Stimulated activated CD4-positive, alpha-beta T cell treated with anti-CD3 and anti-CD28 coated beads, Interleukin-4, amount 100 ng/mL, for 1 hour (primary cell): Measurements from ENCODE around the gene SCARF1.
A peak's percentile ranks its signal among the peaks of the same experiment; 100 is the strongest.

Source experiments
- DNase-seq: peaks from one replicate; pipeline ENCODE4 v3.0.0-alpha.2; 2020

Gene SCARF1

DNA sequence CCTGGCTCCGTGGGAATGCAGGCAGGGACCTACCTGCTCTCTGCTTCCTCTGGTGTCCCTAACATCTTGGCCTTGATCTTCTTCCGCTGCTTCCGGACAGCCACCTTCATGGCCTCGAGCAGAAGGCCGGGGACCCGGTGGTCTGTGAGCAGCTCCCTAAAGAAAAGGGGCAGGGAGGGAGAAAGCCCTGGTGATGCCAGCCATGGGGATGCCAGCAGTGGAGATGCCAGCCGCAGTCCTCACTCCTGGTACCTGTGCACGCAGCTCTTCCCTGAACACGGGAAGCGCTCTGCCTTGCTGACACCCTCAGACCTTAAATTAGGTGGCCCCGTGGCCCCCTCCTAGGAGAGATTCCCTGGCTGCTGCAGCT, 2.3 kb upstream of the SCARF1 start:
- no peak for DNase-seq

DNA sequence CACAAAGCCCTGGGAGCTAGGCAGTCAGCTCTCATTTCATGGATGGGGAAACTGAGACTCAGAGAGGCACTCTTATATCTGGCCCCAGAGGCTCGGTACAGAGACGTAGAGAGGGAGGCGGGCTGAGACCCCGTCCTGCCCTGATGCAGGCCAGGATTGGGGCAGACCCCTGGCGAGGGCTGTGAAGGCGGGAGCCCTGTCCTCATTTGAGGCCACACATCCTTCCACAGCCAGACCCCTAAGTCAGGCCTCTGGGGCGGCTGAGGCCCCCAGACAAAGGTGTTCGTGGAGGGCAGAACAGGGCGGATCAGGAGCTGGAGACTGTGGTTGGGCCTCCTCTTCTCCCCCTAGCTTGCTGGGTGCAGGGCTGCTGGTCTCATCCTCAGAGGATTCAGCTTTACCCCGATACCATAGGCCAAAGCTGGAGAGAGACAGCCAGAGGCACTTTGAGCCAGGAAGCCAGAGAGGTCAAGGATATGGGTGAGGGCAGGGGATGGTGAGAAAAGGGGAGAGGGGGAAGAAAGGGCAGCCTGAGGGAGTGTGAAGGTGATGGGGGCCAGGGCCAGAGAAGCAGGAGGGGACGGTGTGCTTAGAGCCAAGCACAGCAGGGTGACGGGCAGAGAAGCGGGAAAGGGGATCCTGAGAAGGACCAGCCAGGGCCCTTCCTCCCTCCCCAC, 805 bp upstream of the SCARF1 start:
- DNase-seq = no peak

DNA sequence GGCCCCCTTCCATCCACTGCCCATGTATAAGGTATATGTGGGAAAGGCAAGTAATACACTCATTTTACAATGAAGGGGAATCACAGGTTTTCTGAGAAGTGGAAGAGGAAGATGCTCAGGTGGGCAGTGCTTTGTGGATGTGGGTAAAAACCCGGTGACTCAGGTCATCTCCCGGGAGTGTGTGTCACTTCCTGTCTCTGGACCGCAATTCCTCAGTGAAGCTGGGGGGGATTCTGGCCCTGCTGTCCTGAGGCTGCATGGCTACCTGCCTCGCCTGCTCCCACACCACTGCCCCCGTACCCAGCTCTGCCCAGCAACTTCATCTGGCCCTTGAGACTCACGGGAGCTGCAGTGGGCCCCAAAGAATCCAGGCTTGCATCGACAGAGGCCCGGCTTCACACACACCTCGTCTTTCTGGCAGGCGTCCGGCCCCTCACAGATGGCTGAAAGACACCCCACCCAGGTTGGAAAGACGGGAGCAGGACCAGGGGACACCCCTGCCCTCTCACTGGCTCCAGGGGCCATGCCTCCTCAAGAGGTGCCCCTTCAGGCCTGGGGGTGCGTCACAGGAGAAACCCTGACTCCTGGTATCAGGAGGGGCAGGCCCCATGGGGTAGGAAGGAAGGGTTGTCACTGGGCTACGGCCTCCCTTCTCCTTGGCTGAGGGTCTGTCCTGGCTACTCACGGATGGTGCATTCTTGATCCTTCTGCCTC, 882 bp downstream of the SCARF1 start:
- DNase-seq = peak; percentile 16

DNA sequence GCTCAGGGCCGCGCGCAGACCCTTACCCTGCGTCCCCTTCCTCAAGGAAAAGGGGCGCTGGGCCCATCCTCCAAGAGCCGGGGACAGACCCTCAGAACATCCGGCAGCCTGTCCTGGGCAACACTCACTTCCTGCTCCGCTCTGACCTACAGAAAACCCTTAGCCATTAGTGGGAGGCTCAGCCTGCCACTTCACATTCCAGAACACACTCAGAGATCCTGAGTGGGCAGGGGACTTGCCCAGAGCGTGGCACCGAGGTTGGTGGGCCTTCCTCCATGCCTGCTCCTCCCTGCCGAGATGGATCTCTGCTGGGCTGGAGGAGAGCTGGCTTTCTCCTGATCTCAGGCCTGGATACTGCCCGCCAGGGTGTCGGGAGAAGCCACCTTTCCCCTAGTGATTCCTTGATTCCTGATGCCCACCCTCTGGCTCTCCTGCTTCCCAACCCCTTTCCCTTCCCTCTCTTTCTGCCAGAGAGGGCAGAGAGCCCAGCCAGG, 1.5 kb downstream of the SCARF1 start:
- no peak for DNase-seq

DNA sequence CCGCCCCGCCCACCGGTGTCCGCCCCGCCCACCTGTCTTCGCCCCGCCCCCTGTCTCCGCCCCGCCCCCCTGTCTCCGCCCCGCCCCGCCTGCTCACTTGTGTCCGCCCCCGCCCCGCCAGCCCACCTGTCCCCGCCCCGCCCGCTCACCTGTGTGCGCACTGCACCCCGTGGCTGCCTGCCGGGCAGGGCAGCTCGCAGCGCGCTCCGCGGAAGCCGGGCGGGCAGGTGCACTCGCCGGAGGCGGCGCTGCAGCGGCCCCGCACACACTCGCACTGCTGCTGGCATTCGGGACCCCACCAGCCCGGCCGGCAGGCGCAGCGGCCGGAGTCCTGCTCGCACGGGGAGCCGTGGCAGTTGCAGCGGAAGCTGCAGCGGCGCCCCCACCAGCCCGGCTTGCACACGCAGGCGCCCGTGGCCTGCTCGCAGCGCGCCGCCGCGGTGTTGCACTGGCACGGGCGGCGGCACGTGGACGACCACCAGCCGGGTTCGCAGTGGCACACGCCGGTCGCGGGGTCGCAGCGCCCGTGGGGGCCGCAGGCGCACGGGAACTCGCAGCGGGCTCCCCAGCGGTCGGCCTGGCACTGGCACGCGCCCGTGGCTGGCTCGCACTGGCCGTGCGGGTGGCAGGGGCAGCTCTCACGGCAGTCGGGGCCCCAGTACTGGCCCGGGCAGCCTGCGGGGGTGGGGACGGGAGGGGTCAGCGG, 2.1 kb downstream of the SCARF1 start:
- DNase-seq = peak; percentile 62

DNA sequence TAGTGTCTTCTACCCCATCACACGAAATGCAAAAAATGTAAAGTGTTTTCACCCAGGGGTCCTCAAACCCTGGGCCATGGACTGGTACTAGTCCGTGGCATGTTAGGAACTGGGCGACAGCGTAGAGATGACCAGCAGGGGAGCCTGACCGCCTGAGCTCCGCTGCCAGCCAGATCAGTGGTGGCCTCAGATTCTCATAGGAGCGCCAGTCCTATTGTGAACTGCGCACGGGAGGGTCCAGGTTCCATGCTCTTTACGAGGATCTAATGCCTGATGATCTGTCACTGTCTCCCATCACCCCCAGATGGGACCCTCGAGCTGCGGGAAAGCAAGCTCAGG, 4.5 kb downstream of the SCARF1 start:
- no peak for DNase-seq

DNA sequence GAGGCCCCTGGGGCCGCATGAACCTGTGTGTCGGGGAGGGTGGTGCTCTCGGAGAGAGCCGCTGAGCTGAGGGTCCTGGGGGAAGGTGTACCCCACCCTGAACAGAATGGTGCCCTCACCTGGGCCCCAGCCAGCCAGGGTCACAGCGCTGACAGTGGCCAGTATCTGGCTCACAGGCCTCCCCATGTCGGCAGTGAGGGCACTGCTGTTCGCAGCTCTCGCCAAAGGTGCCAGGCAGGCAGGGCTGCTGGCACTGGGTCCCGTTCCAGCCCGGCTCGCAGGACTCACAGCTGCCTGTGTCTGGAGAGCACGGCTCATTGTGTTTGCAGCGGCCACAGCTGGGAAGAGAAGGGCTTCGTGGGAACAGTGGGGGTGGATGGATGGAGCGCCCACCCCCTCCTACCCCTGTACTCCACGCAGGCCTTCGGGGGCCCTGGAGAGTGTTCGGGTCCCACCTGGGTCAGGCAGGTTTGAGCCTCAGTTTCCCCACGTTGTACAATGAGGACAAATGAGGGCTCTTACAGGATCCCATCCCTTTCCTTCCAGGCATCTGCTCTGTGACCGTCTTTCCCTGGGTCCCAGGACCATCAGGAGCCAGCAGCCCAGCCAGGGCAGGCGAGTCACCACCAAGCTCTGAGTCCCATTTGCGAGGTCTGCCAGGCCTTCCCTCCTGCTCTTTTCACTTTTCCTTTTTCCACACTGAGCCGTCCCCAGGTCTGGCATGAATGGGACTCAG, 5.0 kb downstream of the SCARF1 start:
- DNase-seq = no peak

DNA sequence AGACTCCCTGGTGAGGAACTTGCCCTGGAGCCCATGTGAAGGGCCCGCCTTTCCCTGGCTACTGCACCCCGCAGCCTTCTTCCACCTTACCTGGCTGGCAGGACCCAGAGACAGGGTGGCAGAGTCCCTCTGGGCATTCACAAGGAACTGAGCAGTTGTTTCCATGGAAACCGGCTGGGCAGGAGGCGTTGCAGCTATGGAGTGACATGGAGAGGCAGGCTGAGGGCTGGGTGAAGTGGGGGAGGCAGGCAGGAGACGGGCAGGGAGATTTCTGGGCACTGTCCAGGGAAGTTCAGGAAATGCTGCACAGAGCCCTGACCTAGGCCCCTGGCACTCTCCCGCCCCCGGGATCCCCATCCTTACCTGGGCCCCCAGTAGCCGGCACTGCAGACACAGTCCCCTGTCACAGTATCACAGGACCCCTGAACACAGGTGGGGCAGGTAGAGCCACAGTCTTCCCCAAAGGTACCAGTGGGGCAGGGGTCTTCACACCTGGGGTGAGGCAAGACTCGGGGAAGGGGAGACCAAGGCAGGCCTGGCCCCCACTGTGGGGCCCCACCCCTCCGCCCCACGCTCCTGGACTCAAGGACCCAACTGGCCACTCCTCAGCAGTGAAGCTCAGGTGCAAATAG, 5.9 kb downstream of the SCARF1 start:
- DNase-seq = no peak

DNA sequence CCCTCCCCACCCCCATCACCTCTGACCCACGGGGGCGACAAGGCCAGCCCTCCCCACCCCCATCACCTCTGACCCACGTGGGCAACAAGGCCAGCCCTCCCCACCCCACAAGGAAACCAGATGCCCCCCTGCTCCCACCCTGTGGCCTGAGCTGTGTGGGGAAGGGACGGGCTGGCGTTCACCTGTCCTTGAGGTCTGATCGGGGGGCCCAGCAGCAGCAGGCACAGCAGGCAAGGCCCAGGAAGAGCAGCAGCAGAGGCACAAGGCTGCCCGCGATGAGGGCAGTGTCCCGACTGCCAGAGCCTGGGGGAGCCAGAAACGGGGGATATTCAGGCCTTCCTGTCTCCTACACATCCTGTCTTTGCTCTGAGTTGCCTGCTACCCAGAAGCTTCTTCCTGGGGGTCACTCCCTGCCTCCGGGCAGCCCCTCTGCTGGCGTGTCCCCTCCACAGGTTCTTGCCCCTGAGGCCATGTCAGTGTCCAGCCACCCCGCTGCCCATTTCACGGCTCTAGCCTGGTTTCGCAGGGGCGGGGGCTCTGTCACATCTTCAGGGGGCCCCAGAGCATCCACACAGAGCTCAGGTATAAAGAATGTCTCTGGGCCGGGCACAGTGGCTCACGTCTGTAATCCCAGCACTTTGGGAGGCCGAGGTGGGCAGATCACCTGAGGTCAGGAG, 6.8 kb downstream of the SCARF1 start:
- DNase-seq = no peak

DNA sequence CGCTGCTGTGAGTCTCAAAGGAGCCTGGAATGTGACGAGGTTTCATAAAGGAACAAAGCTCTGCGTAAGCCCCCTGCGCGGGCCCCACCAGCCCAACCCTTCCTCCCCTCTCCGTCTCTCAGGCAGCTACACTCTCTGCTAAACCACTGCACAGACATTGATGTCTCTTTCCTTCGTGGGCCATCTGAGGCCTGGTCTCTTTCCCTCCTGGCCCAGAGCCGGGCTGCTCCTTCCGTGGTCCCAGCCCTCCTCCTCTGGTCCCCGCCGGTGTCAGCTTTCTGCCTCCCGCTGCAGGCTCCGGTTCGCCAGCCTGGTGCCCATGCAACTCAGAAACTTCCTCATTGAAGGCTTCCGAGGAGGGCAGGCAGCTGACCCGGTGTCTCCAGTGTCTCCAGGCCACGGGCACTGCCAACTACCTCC, 7.4 kb downstream of the SCARF1 start:
- DNase-seq = no peak

DNA sequence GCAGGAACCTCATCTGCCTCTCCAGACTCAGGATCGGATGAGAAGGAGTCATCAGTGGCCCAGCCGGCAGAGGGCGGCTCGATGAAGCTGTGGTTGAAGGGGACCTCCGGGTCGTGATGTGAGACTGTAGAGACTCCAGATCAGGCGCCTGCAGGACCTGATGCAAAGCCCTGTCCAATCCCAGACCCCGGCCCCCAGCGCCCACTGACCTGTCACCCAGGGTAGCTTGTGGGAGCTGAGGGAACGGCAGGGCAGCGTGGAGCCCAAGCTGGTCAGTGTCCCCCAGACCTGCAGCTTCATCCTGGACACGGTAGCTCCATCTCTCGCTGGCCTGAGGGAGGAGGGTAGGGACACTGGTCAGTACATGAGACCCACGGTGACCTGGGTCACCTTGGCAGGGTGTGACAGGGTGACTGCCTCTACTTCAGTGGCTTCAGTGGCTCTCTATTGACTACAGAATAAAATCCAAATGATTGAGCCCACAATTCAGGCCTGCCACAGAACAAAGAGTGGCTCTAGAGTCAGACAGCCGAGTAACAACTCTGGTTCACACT, 8.7 kb downstream of the SCARF1 start:
- no peak for DNase-seq

DNA sequence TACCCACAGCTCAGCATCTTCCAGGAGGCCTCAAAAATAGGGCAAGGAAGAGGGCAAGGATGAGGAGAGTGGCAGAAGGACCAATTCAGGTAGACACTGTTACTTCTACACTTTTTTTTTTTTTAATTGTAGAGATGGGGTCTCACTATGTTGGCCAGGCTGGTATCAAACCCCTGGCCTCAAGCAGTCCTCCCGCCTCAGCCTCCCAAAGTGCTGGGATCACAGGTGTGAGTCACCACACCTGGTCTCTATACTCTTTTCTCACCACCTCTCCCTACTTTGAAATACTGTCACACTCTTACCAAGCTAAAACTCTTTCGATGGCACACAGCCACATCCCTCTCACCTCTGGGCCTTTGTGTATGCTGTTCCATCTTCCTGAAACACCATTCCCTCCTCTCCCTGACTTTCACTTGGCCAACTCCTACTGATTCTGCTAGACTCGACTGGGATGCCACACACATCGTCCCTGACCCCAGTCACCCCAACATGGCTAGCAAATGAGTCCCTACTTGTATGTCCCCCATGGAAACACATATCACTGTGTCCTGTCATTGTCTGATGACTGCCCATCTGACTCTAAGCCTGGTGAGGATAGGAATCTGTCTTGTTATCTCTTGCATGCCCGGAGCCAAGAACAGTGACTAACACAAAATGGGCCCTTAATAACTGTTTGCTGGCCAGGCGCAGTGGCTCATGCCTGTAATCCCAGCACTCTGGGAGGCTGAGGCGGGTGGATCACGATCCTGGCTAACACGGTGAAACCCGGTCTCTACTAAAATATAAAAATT, 9.7 kb downstream of the SCARF1 start:
- no peak for DNase-seq

DNA sequence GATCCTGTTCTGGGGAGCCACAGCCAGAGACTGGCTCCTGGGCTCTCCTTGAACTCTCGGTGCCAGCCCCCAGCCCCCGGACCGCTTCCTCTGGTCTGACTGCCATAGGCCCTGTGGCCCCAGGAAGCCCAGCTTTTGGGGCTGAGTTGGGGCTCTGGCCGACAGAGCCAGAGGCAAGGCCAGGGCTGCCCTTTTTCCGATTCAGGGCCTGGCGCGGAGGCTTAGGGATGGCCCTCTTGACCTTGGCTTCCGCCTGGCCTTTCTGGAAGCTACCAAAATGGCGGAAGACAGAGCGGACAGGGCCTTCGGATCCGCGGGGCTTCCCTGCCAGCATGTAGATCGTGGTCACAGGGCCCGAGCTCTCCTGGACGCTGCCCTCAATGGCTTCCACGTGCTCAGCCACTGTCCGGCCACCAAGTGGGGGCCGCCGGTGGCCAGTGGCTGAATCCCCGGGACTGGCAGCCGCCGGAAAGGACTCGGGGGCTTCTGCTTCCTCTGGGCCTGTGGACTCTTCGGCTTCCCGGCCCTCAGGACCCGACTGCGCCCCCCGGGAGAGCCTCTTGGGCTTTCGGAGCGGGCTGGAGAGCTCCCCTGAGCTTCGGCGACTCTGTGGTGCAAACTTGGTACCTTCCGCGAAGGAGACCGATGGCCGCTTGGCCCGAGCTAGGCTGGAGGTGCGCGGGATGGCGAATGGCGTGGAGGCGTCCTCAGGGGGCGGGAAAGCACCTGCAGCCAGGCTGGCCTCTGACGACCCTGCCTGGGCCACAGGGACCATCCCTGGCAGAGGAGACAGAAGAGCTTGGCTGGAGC, 10.5 kb downstream of the SCARF1 start:
- no peak for DNase-seq

DNA sequence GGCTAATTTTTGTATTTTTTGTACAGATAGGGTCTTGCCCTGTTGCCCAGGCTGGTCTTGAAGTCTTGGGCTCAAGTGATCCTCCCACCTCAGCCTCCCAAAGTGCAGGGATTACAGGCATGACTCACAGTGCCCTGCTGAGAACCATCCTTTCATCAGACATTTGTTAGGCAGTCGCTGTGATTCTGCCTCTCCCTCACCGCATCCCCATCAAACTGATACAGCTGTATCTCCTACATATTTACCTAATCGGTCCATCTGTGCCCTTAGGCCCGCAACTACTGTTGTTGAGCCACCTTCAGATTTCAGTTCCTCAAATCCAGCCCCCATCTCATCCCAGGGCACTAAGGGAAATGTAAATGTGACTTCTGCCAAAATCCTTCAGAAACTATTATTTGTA, 14.9 kb downstream of the SCARF1 start:
- no peak for DNase-seq

DNA sequence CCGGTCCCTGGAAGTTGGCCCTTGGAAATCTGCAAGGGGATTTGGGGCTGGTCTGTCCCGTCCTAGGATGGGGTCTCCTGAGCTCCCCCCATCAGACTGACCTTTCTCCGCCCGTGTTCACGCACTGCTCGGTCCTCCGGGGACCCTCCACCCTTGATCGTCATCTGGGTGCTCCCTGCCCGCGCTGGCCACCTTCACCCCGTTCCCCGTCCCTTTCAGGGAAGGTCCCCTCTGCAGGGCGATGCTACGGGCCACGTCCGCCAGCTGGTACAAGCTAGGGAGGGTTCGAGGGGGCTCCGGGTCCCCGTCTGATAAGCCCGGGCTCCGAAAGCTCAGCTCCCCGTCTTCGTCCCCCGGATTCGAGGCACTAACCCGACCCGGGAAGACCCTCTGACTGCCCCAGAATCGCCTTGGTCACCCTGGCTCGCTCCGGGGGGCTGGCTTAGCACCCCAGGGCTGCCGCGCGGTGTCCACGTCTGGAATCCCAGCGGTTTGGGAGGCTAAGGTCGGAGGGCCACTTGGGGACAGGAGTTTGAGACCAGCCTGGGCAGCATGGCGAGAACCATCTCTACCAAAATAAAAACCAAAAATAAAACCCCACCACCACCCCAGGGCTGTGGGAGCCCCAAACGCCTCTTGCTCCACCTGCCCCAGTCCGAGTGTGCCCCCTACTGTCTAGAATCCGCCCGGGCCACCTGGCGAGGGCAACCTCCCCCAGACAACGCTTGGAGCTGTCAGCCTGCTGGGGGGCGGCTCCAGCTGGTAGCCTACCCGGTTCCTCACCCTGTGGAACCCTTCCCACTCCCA, 15.8 kb downstream of the SCARF1 start:
- DNase-seq = peak; percentile 77

DNA sequence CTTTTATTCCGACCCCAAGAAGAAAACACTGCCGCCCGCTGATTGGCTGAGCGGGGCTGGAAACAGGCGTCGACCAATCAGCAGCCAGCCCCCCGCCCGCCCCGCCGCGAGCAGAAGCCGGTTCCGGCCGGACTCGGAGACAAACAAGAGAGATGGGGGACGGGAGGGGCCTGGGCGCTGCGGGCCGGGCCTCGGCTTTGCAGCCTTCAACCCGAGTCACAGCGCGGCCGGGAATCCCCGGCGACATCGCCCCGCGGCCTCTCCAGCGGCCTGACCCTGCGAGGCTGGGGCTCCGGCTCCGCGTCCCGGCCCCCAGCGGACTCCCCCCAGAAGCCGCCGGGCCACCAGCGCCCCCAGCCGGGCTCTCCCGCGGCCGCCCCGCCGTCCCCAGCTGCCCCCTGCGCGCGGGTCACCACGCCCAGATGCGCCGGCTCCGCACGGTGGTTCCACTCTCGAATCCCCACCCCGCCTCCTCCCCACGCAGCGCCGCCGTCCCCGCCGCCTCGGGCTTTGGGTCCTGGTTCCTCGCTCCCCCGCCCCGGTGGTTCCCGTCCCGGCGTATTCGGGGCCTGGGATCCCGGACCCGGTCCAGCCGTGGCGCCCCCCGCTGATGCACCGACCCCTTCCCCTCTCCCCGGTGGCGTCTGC, 16.6 kb downstream of the SCARF1 start:
- DNase-seq = peak; percentile 91

DNA sequence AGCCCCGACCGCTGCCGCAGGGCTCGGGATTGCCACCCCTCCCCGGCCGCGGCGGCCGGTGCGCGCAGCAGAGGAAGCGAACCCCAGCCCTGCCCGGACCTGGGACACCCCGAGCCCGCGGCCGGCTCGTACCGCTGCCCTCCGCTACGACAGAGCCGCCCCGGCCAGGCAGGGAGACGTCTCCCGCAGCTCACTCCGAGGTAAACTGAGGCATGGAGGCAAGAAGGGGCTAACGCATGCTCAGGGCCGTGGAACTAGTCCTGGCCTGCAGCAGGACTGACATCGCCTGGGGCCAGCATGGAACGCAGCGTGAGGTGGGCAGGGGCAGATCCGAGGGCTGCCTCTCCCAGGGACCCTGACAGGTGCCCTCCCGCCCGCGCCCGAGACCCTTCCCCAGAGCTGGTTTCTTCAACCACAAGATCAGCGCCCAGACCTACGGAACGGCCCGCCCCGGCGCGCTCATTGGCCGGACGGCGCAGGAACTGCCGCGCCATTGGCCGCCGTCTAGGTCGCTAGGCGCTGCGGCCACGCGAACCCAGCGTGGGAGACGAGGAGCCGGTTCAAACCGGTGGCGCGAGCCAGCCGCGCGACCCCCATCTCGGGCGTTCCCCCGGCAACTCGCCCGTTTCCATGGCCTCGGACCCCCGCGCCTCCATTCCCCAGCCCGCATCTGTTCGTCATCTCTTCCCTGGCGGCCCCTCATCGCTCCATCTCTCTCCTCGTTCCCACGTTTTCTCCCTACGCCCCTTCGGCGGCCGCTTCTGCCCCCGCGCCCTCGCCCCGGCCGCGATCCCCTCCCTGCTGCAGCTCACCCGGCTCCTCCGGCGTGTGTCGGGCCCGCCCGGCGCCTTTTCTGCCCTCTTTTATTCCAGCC, 17.3 kb downstream of the SCARF1 start, which contains the start of gene SLC43A2:
Gene SLC43A2 (minus strand): TSS at position 853 of the 874 bp plus-strand sequence. CDS start 960 bp downstream, outside the sequence.
- DNase-seq = peak; percentile 79
